ENCODE results near the gene PDCD2L. TPM values are rescaled to one million over a fixed set of nuclear protein-coding genes. Genes with fewer than 3 reads are reported as not detected.
"Not testable (repeated sequence)": the region's sequence is repeated elsewhere in the genome, so short reads cannot be mapped to it uniquely, and the experiment has no call there.

The PDCD2L gene
- total and polyA plus RNA-seq, 2 of the 8 experiments (the other 6 are each of a cell fraction or from before 2014, with no cell fraction given), result 51.5 to 78.1 TPM

- no peak for TF ChIP-seq CTCF (IDR thresholded peaks at IDR 0.05; ENCODE audit: control extremely low read depth in 1 of 3, insufficient read depth in 1 of 3, low read depth in 1 of 3, low read length in 3 of 3)
- no peak for TF ChIP-seq KDM5A (IDR thresholded peaks at IDR 0.05; ENCODE audit: low read length)
- TF ChIP-seq USF2 (IDR thresholded peaks at IDR 0.05; ENCODE audit: low read length), result no peak
- no peak for TF ChIP-seq SIN3A (conservative IDR thresholded peaks at IDR 0.05 in 1 of 2, IDR thresholded peaks at IDR 0.05 in 1 of 2; ENCODE audit: low read depth in 1 of 2, low read length in 2 of 2)
- TF ChIP-seq RAD21 (IDR thresholded peaks at IDR 0.05 in 1 of 2, conservative IDR thresholded peaks at IDR 0.05 in 1 of 2; ENCODE audit: low read depth in 2 of 2, low read length in 2 of 2), result no peak
- no peak for TF ChIP-seq YY1 (IDR thresholded peaks at IDR 0.05; ENCODE audit: low read depth, low read length)
- no peak for TF ChIP-seq FOSL1 (IDR thresholded peaks at IDR 0.05; ENCODE audit: insufficient read depth, low read depth, low read length)
Observed at GRCh38 chr19:34468409-34468808, 64.2 kb downstream of the PDCD2L start (continued).

DNA sequence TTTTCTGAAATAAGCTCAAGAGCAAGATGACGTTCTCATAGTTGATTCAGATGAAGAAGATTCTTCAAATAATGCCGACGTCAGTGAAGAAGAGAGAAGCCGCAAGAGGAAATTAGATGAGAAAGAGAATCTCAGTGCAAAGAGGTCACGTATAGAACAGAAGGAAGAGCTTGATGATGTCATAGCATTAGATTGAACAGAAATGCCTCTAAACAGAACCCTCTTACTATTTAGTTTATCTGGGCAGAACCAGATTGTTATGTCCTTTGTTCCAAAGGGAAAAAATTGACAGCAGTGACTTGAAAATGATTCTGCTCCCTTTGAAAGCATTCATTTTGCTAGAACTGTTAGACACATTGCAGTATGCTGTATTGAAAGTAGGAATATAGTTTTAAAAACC lies 64.8 kb downstream of the PDCD2L start:
- H3K36me3 ChIP-seq (ENCODE audit: control insufficient read depth in 2 of 4, insufficient read depth in 4 of 4, low read length in 3 of 4), result peaks cover 18 to 80% (median 58%) of the 10 kb centered on the region in 4 experiments
- H4K91ac ChIP-seq (replicated peaks; ENCODE audit: insufficient read length, low read length); H3K27me3 ChIP-seq (replicated peaks in 1 of 4; ENCODE audit: control insufficient read depth in 3 of 4, extremely low read depth in 1 of 4, insufficient read depth in 3 of 4, low read length in 3 of 4); H4K5ac ChIP-seq (ENCODE audit: insufficient read length, low read depth, low read length); H3K4ac ChIP-seq (replicated peaks; ENCODE audit: insufficient read length, low read depth, low read length); H2BK12ac ChIP-seq (ENCODE audit: low read depth, low read length); H2BK15ac ChIP-seq (ENCODE audit: low read length); H3K9ac ChIP-seq (replicated peaks in 1 of 4; ENCODE audit: extremely low read depth in 1 of 4, low read depth in 3 of 4, low read length in 3 of 4); H3K56ac ChIP-seq (replicated peaks; ENCODE audit: insufficient read length, low read depth, low read length); H3K79me1 ChIP-seq (ENCODE audit: low read depth, low read length); H3K4me1 ChIP-seq (replicated peaks in 1 of 4; ENCODE audit: control insufficient read depth in 3 of 4, insufficient read depth in 4 of 4, low read length in 3 of 4); H3K23me2 ChIP-seq (ENCODE audit: low read depth, low read length); H3K27ac ChIP-seq (ENCODE audit: low read depth, low read length); H2BK120ac ChIP-seq (replicated peaks; ENCODE audit: low read depth, low read length); H2BK5ac ChIP-seq (ENCODE audit: low read depth, low read length); H4K20me1 ChIP-seq (replicated peaks in 1 of 2; ENCODE audit: control insufficient read depth in 1 of 2, insufficient read depth in 2 of 2, low read length in 2 of 2); FAIRE-seq; H3K14ac ChIP-seq (ENCODE audit: insufficient read length); H3K9me3 ChIP-seq (ENCODE audit: insufficient read depth in 2 of 2, low read depth in 1 of 2, low read length in 1 of 2); H4K8ac ChIP-seq (ENCODE audit: extremely low read depth, insufficient read depth, low read length); H3K4me2 ChIP-seq (ENCODE audit: insufficient read depth in 1 of 2, low read depth in 2 of 2, low read length in 2 of 2); H3K4me3 ChIP-seq (ENCODE audit: extremely low read depth in 1 of 4, insufficient read depth in 2 of 4, low read depth in 3 of 4, low read length in 4 of 4); DNase-seq (ENCODE audit: low read depth in 1 of 2, low spot score in 2 of 2); H2AFZ ChIP-seq (ENCODE audit: low read length); H2BK20ac ChIP-seq (ENCODE audit: low read length); H3K23ac ChIP-seq (ENCODE audit: insufficient read length); H3K18ac ChIP-seq (ENCODE audit: extremely low read depth, low read length); H2AK5ac ChIP-seq (ENCODE audit: low read depth, low read length); CTCF ChIA-PET (ENCODE audit: partially characterized antibody); H3K79me2 ChIP-seq (ENCODE audit: control insufficient read depth in 1 of 2, insufficient read depth in 2 of 2, low read length in 2 of 2): not testable (repeated sequence)
- WGBS, 2 experiments (ENCODE audit: extremely low coverage in 1 of 2, insufficient coverage in 1 of 2, insufficient read length in 1 of 2, insufficient replicate concordance in 2 of 2, low coverage in 1 of 2, low lambda C conversion rate in 2 of 2, missing lambda C conversion rate in 1 of 2), result 87% methylated on average over 5 of the region's 5 CpGs; no CpG with 5 or more reads in 1 of the 2 experiments
- POLR2A ChIA-PET (ENCODE audit: partially characterized antibody), result interaction anchor here (1.2 kb wide), 1 partner anchor 10 kb away, joined by 6 read pairs; no protein-coding TSS in a partner anchor
